ENCODE measurements around the gene LRRC23.
A peak's percentile ranks its signal among the peaks of the same experiment; 100 is the strongest.

The LRRC23 gene

DNA sequence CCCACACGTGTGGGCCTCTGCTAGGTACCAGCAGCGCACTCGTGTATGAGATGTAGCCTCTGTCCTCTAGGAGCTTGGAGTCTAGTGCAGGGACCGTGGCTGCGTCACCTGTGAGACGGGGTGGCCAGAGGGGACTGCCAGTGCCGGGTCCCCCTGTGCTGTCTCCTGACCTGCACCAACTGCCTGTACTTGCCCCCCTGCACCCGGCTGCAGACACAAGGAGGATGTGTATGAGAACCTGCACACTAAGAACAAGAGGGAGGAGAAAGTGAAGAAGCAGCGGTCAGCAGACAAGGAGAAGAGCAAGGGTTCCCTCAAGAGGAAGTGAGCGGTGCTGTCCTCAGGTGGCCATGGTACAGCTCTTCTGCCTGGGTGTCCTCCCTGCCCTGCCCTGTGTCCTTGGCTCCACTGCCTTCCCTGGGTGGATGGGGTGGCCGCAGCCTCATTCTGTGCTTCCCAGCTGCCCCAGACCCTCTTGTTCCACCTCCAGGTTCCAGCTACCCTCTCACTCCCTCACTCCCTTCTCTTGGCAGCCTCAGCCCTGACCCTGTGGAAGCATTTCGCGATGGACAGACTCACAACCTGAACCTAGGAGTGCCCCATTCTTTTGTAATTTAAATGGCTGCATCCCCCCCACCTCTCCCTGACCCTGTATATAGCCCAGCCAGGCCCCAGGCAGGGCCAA, 56.1 kb downstream of the LRRC23 start:
- Histone ChIP-seq H3K36me3 (ENCODE audit: insufficient read depth, low read length) (peaks cover 11% of the 10 kb centered on the region), H3K4me3 (ENCODE audit: low read length) (no peak overlapping the region), H3K4me1 (ENCODE audit: insufficient read depth, low read length) (no peaks in the 10 kb centered on the region), H2AFZ (ENCODE audit: low read depth, low read length) (no peak overlapping the region), H3K9me3 (ENCODE audit: low read length) (no peaks in the 10 kb centered on the region), H3K27me3 (ENCODE audit: insufficient read depth, low read length) (no peaks in the 10 kb centered on the region)

- no peaks in the 10 kb centered on the region for H3K27me3 ChIP-seq (ENCODE audit: insufficient read depth, low read length)
- peaks cover 16% of the 10 kb centered on the region for H3K36me3 ChIP-seq (ENCODE audit: insufficient read depth, low read length)
- H3K4me1 ChIP-seq (ENCODE audit: insufficient read depth, low read length), result no peaks in the 10 kb centered on the region
- no peaks in the 10 kb centered on the region for H3K9me3 ChIP-seq (ENCODE audit: low read length)
- H3K4me3 ChIP-seq (ENCODE audit: low read length), result no peak overlapping the region
- H2AFZ ChIP-seq (ENCODE audit: low read depth, low read length), result no peak overlapping the region
Observed at GRCh38 chr12:6961278-6961694, 56.7 kb downstream of the LRRC23 start.

DNA sequence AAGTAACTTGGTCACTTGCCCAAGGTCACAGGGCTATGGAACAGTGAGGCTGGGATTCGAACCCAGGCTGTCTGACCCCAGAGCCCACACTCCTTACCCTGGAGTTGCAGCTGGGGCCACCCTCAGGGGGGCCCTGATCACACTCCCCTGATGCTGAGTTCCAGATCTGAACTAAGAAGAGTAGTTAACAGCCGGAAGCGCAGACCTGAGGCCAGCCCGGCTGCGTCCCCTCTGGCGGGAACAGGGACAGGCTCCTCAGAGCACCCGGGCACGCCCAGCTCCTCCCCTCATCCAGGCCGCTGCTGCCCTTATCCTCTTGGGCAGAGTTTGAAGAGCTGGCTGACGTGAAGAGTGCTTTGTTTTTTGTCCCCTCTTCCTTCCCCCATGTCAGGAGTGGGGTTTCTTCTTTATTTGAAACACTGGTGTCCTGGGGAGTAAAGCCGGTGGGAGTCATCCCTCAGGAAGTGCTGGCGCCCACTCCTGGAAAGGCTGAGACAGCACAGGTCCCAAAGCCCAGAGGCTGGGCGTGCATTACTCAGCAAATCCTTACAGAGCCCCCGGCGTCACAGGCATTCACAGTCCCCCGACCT, 57.2 kb downstream of the LRRC23 start:
- Histone ChIP-seq H3K4me3 (ENCODE audit: low read length) (no peak overlapping the region), H2AFZ (ENCODE audit: low read depth, low read length) (peak overlapping the region; percentile 55), H3K36me3 (ENCODE audit: insufficient read depth, low read length) (peaks cover 20% of the 10 kb centered on the region), H3K9me3 (ENCODE audit: low read length) (no peaks in the 10 kb centered on the region), H3K4me1 (ENCODE audit: insufficient read depth, low read length) (no peaks in the 10 kb centered on the region), H3K27me3 (ENCODE audit: insufficient read depth, low read length) (no peaks in the 10 kb centered on the region)

GRCh38 chr12:6962285-6963015, 57.8 kb downstream of the LRRC23 start:
- Histone ChIP-seq H3K9me3 (ENCODE audit: low read length) (no peaks in the 10 kb centered on the region), H3K4me3 (ENCODE audit: low read length) (no peak overlapping the region), H3K27me3 (ENCODE audit: insufficient read depth, low read length) (no peaks in the 10 kb centered on the region), H3K36me3 (ENCODE audit: insufficient read depth, low read length) (peaks cover 26% of the 10 kb centered on the region), H3K4me1 (ENCODE audit: insufficient read depth, low read length) (no peaks in the 10 kb centered on the region), H2AFZ (ENCODE audit: low read depth, low read length) (peak overlapping the region; percentile 55)

DNA sequence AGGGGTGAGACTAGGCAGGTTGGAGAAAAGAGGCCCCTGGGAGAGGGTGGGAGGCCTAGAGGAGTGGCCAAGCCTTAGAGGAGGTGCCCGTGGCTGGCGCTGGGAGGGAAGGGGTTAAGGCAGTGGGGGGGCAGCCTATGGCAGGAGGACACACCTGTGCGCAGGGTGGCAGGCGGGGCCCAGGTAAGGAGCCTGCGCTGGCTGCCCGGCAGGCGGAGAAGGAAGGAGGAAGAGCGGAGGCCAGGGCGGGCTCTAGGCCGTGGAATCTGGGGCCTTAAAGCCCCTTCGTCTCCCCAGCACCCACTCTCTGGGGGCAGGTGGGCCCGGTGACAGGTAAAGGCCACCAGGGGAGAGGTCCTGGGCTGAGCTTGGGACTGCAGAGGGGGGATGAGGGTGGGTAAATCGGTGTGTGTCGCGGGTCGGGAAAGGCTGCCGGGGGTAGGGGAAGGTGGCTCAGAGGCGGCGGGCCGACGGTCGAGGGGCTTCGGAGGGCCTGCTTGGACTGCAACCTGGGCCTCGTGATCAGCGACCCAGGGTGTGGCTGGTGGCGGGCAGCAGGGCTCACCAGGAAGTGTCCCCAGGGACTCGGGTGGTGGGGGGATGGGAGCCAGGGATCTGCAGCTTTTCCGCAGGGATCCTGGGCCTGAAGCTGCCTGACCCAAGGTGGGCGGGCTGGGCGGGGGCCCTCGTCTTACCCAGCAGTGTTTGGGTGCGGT, 58.6 kb downstream of the LRRC23 start:
- H3K4me3 ChIP-seq (ENCODE audit: low read length), result no peak overlapping the region
- no peaks in the 10 kb centered on the region for H3K4me1 ChIP-seq (ENCODE audit: insufficient read depth, low read length)
- H3K9me3 ChIP-seq (ENCODE audit: low read length), result no peaks in the 10 kb centered on the region
- no peak overlapping the region for H2AFZ ChIP-seq (ENCODE audit: low read depth, low read length)
- peaks cover 33% of the 10 kb centered on the region for H3K36me3 ChIP-seq (ENCODE audit: insufficient read depth, low read length)
- no peaks in the 10 kb centered on the region for H3K27me3 ChIP-seq (ENCODE audit: insufficient read depth, low read length)

Measured in neuron (in vitro differentiated cells).